Natural killer cell (primary cell): ENCODE measurements around the gene IGF2R. TPM values are rescaled to one million over a fixed set of nuclear protein-coding genes. Genes with fewer than 3 reads are reported as not detected.
A peak's percentile ranks its signal among the peaks of the same experiment; 100 is the strongest.
"Not testable (repeated sequence)": the region's sequence is repeated elsewhere in the genome, so short reads cannot be mapped to it uniquely, and the experiment has no call there.

ENCODE experiments used
- ATAC-seq, 3 donors: fragments of 150-1000 bp in 2 of 3; fragments of 200-7000 bp in 1 of 3; cut with Tn5 transposase; 1 replicate in 1 of 3; 2 replicates in 2 of 3; pipeline ENCODE4 v1.10.0; 2021; ENCODE audit warnings: mild to moderate bottlenecking in 2 of 3, moderate library complexity in 2 of 3
- DNase-seq, 2 donors: peaks; one replicate each; pipeline versions ENCODE4 v3.0.0 to v3.0.0-alpha.2; 2013 to 2021; ENCODE audit warnings: mixed read lengths in 1 of 2
- H3K27ac ChIP-seq: one replicate; pipeline ENCODE4 v1.5.1; 2013; ENCODE audit warnings: mild to moderate bottlenecking, low read length
- H3K27me3 ChIP-seq: one replicate; pipeline ENCODE4 v1.6.1; 2013; ENCODE audit warnings: low read length; ENCODE audit not compliant: control insufficient read depth, insufficient read depth
- H3K36me3 ChIP-seq: one replicate; pipeline ENCODE4 v1.6.1; 2013; ENCODE audit warnings: low read length; ENCODE audit not compliant: control insufficient read depth, insufficient read depth
- H3K4me1 ChIP-seq: one replicate; pipeline ENCODE4 v1.6.1; 2013; ENCODE audit warnings: low read length; ENCODE audit not compliant: control insufficient read depth, insufficient read depth
- H3K4me3 ChIP-seq: one replicate; pipeline ENCODE4 v1.5.1; 2013; ENCODE audit warnings: low read length
- H3K9me3 ChIP-seq: one replicate; pipeline ENCODE4 v1.6.1; 2013; ENCODE audit warnings: low read length; ENCODE audit not compliant: control insufficient read depth, insufficient read depth
- H3K27ac Mint-ChIP-seq, 2 donors: one replicate each; pipeline ENCODE4 v1.8.0; 2022; ENCODE audit warnings: mild to moderate bottlenecking in 2 of 2, mixed read lengths in 2 of 2, moderate library complexity in 1 of 2
- H3K27me3 Mint-ChIP-seq, 2 donors: one replicate each; pipeline ENCODE4 v1.8.0; 2022; ENCODE audit warnings: low read depth in 2 of 2, mixed read lengths in 2 of 2
- H3K36me3 Mint-ChIP-seq: one replicate; pipeline ENCODE4 v1.8.0; 2022; ENCODE audit warnings: mixed read lengths
- H3K4me1 Mint-ChIP-seq, 2 donors: one replicate each; pipeline ENCODE4 v1.8.0; 2022; ENCODE audit warnings: mixed read lengths in 2 of 2
- H3K4me3 Mint-ChIP-seq: one replicate; pipeline ENCODE4 v1.8.0; 2022; ENCODE audit warnings: mild to moderate bottlenecking, moderate library complexity, mixed read lengths
- H3K9me3 Mint-ChIP-seq, 2 donors: one replicate each; pipeline ENCODE4 v1.8.0; 2022; ENCODE audit warnings: mixed read lengths in 2 of 2
- CTCF ChIP-seq: fragments of 200-600 bp; IDR thresholded peaks from one replicate; pipeline ENCODE4 v1.8.0; 2022; ENCODE audit warnings: antibody characterized with exemption
- WGBS: methylation state at CpG from one replicate; pipeline ENCODE4 v1.1.7; 2013; ENCODE audit warnings: missing lambda C conversion rate; ENCODE audit not compliant: insufficient coverage; 5-methylcytosine and 5-hydroxymethylcytosine counted together
- intact Hi-C: fragments of 100-400 bp; cut with micrococcal nuclease; formaldehyde crosslinking; loops from one replicate; pipeline ENCODE4 v1.14.2; 2022
- total RNA-seq, 4 donors: library from RNA; stranded (reverse); fragments of 120-200 nt in 1 of 4; gene quantifications; one replicate each; pipeline versions ENCODE4 v1.2.3 to v1.2.4, GENCODE V29; 2013 to 2022

The IGF2R gene
- total RNA-seq: 100 to 1,000 TPM; 208 to 282 (median 253) TPM
- 101 TPM for total RNA-seq (2013)

GRCh38 chr6:159968295-159969203, at the start of gene IGF2R:
Gene IGF2R (plus strand): TSS chr6:159969082. CDS start chr6:159969247, 165 bp downstream.
- H3K27me3 Mint-ChIP-seq: no peaks in the 10 kb centered on the region
- peak within 1 kb of the TSS; percentile 96 for H3K4me3 Mint-ChIP-seq
- ATAC-seq (peak; percentile 79 to 94 (median 92)), DNase-seq (peak; percentile 92 to 96)
- no peak for TF ChIP-seq CTCF
- Histone ChIP-seq H3K4me3 (peak within 1 kb of the TSS; percentile 64), H3K27ac (peak within 1 kb of the TSS; percentile 84), H3K4me1 (peaks cover 34% of the 10 kb centered on the region), H3K36me3 (no peaks in the 10 kb centered on the region), H3K9me3 (no peaks in the 10 kb centered on the region), H3K27me3 (no peaks in the 10 kb centered on the region)
- WGBS: 3% methylated on average over 68 of the region's 68 CpGs
- peak within 1 kb of the TSS; percentile 94 to 99 for H3K27ac Mint-ChIP-seq
- intact Hi-C loops: no loop called here
- no peaks in the 10 kb centered on the region for H3K9me3 Mint-ChIP-seq
- H3K4me1 Mint-ChIP-seq: peaks cover 33 to 35% of the 10 kb centered on the region in 2 donors
- H3K36me3 Mint-ChIP-seq: no peaks in the 10 kb centered on the region

- Histone ChIP-seq H3K36me3 (no peaks in the 10 kb centered on the region), H3K4me3 (no peak overlapping the region), H3K27me3 (no peaks in the 10 kb centered on the region), H3K4me1 (no peaks in the 10 kb centered on the region), H3K9me3 (no peaks in the 10 kb centered on the region), H3K27ac (no peak overlapping the region)
- WGBS: 84% methylated on average over 6 of the region's 6 CpGs
- H3K36me3 Mint-ChIP-seq: peaks cover 8% of the 10 kb centered on the region
- DNase-seq (no peak), ATAC-seq (no peak)
- H3K27me3 Mint-ChIP-seq: peaks cover 6 to 10% of the 10 kb centered on the region in 2 donors
- H3K27ac Mint-ChIP-seq: no peak overlapping the region
- H3K4me1 Mint-ChIP-seq: no peaks in the 10 kb centered on the region
- H3K9me3 Mint-ChIP-seq: no peaks in the 10 kb centered on the region
- no peak for TF ChIP-seq CTCF
- intact Hi-C loops: no loop called here
- no peak overlapping the region for H3K4me3 Mint-ChIP-seq
These were observed 49.1 kb upstream of the IGF2R start for GRCh38 chr6:159919800-159920199.

GRCh38 chr6:159924150-159924549, 44.7 kb upstream of the IGF2R start:
- H3K36me3 Mint-ChIP-seq, H3K4me3 ChIP-seq, H3K27ac ChIP-seq, DNase-seq, H3K4me1 ChIP-seq, H3K27ac Mint-ChIP-seq, intact Hi-C loops, H3K4me3 Mint-ChIP-seq, H3K4me1 Mint-ChIP-seq, H3K9me3 Mint-ChIP-seq, H3K27me3 ChIP-seq, H3K36me3 ChIP-seq, ATAC-seq, H3K9me3 ChIP-seq: not testable (repeated sequence)
- 56% methylated on average over 1 of the region's 2 CpGs for WGBS
- peaks cover 3 to 10% of the 10 kb centered on the region in 2 donors for H3K27me3 Mint-ChIP-seq

- Histone ChIP-seq H3K4me1 (peaks cover 5% of the 10 kb centered on the region), H3K4me3 (no peak overlapping the region), H3K27ac (no peak overlapping the region), H3K9me3 (no peaks in the 10 kb centered on the region), H3K36me3 (no peaks in the 10 kb centered on the region), H3K27me3 (no peaks in the 10 kb centered on the region)
- DNase-seq (no peak), ATAC-seq (no peak)
- Mint-ChIP-seq H3K27me3 (peaks cover 2 to 3% of the 10 kb centered on the region in 2 donors), H3K36me3 (peaks cover 1% of the 10 kb centered on the region), H3K9me3 (no peaks in the 10 kb centered on the region), H3K27ac (no peak overlapping the region), H3K4me3 (no peak overlapping the region), H3K4me1 (peaks cover 0 to 6% of the 10 kb centered on the region in 2 donors)
- intact Hi-C loops: no loop called here
- WGBS: 94% methylated on average over 5 of the region's 5 CpGs
- no peak for TF ChIP-seq CTCF
These were observed 42.2 kb upstream of the IGF2R start for GRCh38 chr6:159926542-159927203.
